SK-N-SH (cell line): Measurements from ENCODE around the gene CATSPERZ. TPM values are rescaled to one million over a fixed set of nuclear protein-coding genes. Genes with fewer than 3 reads are reported as not detected.
"Not testable (repeated sequence)": the region's sequence is repeated elsewhere in the genome, so short reads cannot be mapped to it uniquely, and the experiment has no call there.

Experiments used
- CTCF ChIA-PET: fragments of 300-600, 350-600 bp; formaldehyde crosslinking; extraction: SDS; loops from one replicate; lab custom pipeline; 2021; lab: Yijun Ruan, JAX
- POLR2A ChIA-PET: fragments of 350-600 bp; sonication (Branson Sonifier 250); formaldehyde crosslinking; extraction: SDS; loops from one replicate; lab custom pipeline; 2020; ENCODE audit warnings: antibody characterized with exemption, inconsistent platforms; lab: Yijun Ruan, JAX
- DNase-seq: peaks from one replicate; pipeline ENCODE4 v3.0.0; 2012
- H2AFZ ChIP-seq: fragments of 200-600 bp; sonication (generic); 2 replicates; pipeline ENCODE4 v1.8.1; 2016; ENCODE audit warnings: antibody characterized with exemption, mild to moderate bottlenecking, low read depth
- H3F3A ChIP-seq: fragments of 200-600 bp; sonication (generic); replicated peaks from 2 replicates; pipeline ENCODE3; 2016; ENCODE audit warnings: antibody characterized with exemption, mild to moderate bottlenecking; ENCODE audit not compliant: insufficient read depth
- H3K27ac ChIP-seq, 2 experiments: fragments of 200-500 bp in 1 of 2; fragments of 200-600 bp in 1 of 2; sonication (Bioruptor generic) in 1 of 2; sonication (generic), shearing (Covaris generic) in 1 of 2; 2 replicates each; pipeline versions ENCODE4 v1.5.1 to v1.6.1; 2014 to 2016; ENCODE audit warnings: low read depth in 2 of 2, inconsistent platforms in 1 of 2, low read length in 1 of 2, mild to moderate bottlenecking in 1 of 2, mixed read lengths in 1 of 2
- H3K27me3 ChIP-seq: fragments of 200-600 bp; sonication (generic), shearing (Covaris generic); 2 replicates; pipeline ENCODE4 v1.6.1; 2016; ENCODE audit warnings: mixed run types; ENCODE audit not compliant: insufficient read depth
- H3K36me3 ChIP-seq, 2 experiments: fragments of 200-500 bp in 1 of 2; fragments of 200-600 bp in 1 of 2; sonication (Bioruptor generic) in 1 of 2; sonication (generic) in 1 of 2; replicated peaks in 1 of 2; 2 replicates each; pipeline versions ENCODE3 to v1.5.1; 2014 to 2016; ENCODE audit warnings: low read length in 1 of 2, mild to moderate bottlenecking in 1 of 2; ENCODE audit not compliant: insufficient read depth in 2 of 2, control insufficient read depth in 1 of 2
- H3K4me1 ChIP-seq, 2 experiments: fragments of 200-500 bp in 1 of 2; fragments of 200-600 bp in 1 of 2; sonication (Bioruptor generic) in 1 of 2; sonication (generic), shearing (Covaris generic) in 1 of 2; 2 replicates each; pipeline versions ENCODE4 v1.5.1 to v1.6.1; 2014 to 2016; ENCODE audit warnings: low read depth in 1 of 2, low read length in 1 of 2, mixed run types in 1 of 2; ENCODE audit not compliant: insufficient read depth in 2 of 2, control insufficient read depth in 1 of 2
- H3K4me2 ChIP-seq: fragments of 200-600 bp; sonication (generic), shearing (Covaris generic); 2 replicates; pipeline ENCODE4 v1.6.1; 2017; ENCODE audit warnings: mixed run types
- H3K4me3 ChIP-seq, 2 experiments: fragments of 200-500 bp in 1 of 2; fragments of 200-600 bp in 1 of 2; sonication (Bioruptor generic) in 1 of 2; sonication (generic), shearing (Covaris generic) in 1 of 2; 2 replicates each; pipeline versions ENCODE4 v1.5.1 to v1.8.1; 2014 to 2016; ENCODE audit warnings: low read depth in 2 of 2, inconsistent platforms in 1 of 2, low read length in 1 of 2, mild to moderate bottlenecking in 1 of 2, mixed read lengths in 1 of 2, moderate library complexity in 1 of 2
- H3K79me2 ChIP-seq: fragments of 200-600 bp; sonication (generic); 2 replicates; pipeline ENCODE4 v1.8.1; 2017; ENCODE audit warnings: mild to moderate bottlenecking; ENCODE audit not compliant: insufficient read depth
- H3K9ac ChIP-seq: fragments of 200-600 bp; sonication (generic); 2 replicates; pipeline ENCODE4 v1.6.1; 2017; ENCODE audit warnings: mixed run types
- H3K9me2 ChIP-seq: fragments of 200-600 bp; sonication (generic); 2 replicates; pipeline ENCODE4 v1.6.1; 2017; ENCODE audit warnings: mixed run types
- H3K9me3 ChIP-seq: fragments of 200-600 bp; sonication (generic); 2 replicates; pipeline ENCODE4 v1.6.1; 2017; ENCODE audit warnings: mixed run types, mild to moderate bottlenecking, moderate library complexity
- H4K20me1 ChIP-seq: fragments of 200-600 bp; sonication (generic); 2 replicates; pipeline ENCODE4 v1.6.1; 2017; ENCODE audit warnings: mild to moderate bottlenecking, mixed run types; ENCODE audit not compliant: insufficient read depth
- CHD2 ChIP-seq: fragments of 150-350 bp; IDR thresholded peaks from 2 replicates; pipeline ENCODE4 v1.6.1; 2018; ENCODE audit warnings: low read length; ENCODE audit not compliant: partially characterized antibody
- CTCF ChIP-seq: fragments of 200-600 bp; sonication (generic); IDR thresholded peaks from 2 replicates; pipeline ENCODE4 v1.6.1; 2017; ENCODE audit warnings: antibody characterized with exemption, mild to moderate bottlenecking, moderate library complexity
- ELF1 ChIP-seq: IDR thresholded peaks from 2 replicates; pipeline ENCODE4 v1.4.0; 2012
- FOXJ3 ChIP-seq: sonication (generic); formaldehyde crosslinking; IDR thresholded peaks from 2 replicates; pipeline ENCODE4 v1.5.1; 2020; ENCODE audit warnings: mild to moderate bottlenecking, missing genetic modification reagents
- GABPA ChIP-seq: IDR thresholded peaks from 2 replicates; pipeline ENCODE4 v1.4.0; 2012; ENCODE audit warnings: low read depth, mild to moderate bottlenecking
- PBX3 ChIP-seq: IDR thresholded peaks from 2 replicates; pipeline ENCODE4; 2012
- RAD21 ChIP-seq: IDR thresholded peaks from 2 replicates; pipeline ENCODE4 v1.6.1; 2012; ENCODE audit warnings: mild to moderate bottlenecking, low read length
- REST ChIP-seq: IDR thresholded peaks from 2 replicates; pipeline ENCODE4 v1.6.1; 2012; ENCODE audit warnings: mild to moderate bottlenecking, low read depth, low read length, moderate library complexity
- RXRA ChIP-seq: IDR thresholded peaks from 2 replicates; pipeline ENCODE4 v1.4.0; 2012; ENCODE audit warnings: low read depth, mild to moderate bottlenecking, borderline replicate concordance
- TAF1 ChIP-seq: IDR thresholded peaks from 2 replicates; pipeline ENCODE4 v1.6.1; 2012; ENCODE audit warnings: low read depth, mild to moderate bottlenecking, low read length, moderate library complexity, borderline replicate concordance
- USF1 ChIP-seq: IDR thresholded peaks from 2 replicates; pipeline ENCODE4 v1.4.0; 2012; ENCODE audit warnings: low read depth, borderline replicate concordance
- WGBS: methylation state at CpG from one replicate; pipeline ENCODE4 v1.1.6; 2017; ENCODE audit warnings: low lambda C conversion rate; 5-methylcytosine and 5-hydroxymethylcytosine counted together
- polyA plus RNA-seq, 3 experiments: library from polyadenylated mRNA; depleted of rRNA; stranded (reverse); fragments of >200 nt; gene quantifications; 2 replicates each; pipeline ENCODE4 v1.2.3, GENCODE V29; 2012

CATSPERZ gene
- polyA plus RNA-seq, 1 of the 3 experiments (the other 2 are of a cell fraction): 0.54 TPM

- no peak for TF ChIP-seq PBX3
- TF ChIP-seq, all 33 proteins: peak for 0
These were observed 6.4 kb downstream of the CATSPERZ start (continued) for GRCh38 chr11:64306563-64306875.

GRCh38 chr11:64306876-64307622 lies 6.9 kb downstream of the CATSPERZ start:
- H3K9ac ChIP-seq: peak overlapping the region; percentile 65; the same call in 1 of the 2 replicates
- H3K9me2 ChIP-seq: no peaks in the 10 kb centered on the region
- no peak for TF ChIP-seq RAD21
- no peak for TF ChIP-seq CTCF
- TF ChIP-seq CHD2: no peak
- no peak for TF ChIP-seq TAF1
- no peak for TF ChIP-seq GABPA
- TF ChIP-seq REST: no peak
- no peak for TF ChIP-seq ELF1
- no peak for TF ChIP-seq FOXJ3 (CRISPR knock-in tag)
- no peak for TF ChIP-seq USF1
- no peak for TF ChIP-seq RXRA
- no peak for DNase-seq
- peaks cover 0 to 2% of the 10 kb centered on the region in 2 experiments for H3K36me3 ChIP-seq
- peaks cover 5 to 18% of the 10 kb centered on the region in 2 experiments; a peak in 2 of 4 replicates for H3K4me1 ChIP-seq
- no peak overlapping the region for H2AFZ ChIP-seq
- peaks cover 34% of the 10 kb centered on the region; the same call in 1 of the 2 replicates for H3K79me2 ChIP-seq
- POLR2A ChIA-PET: interaction anchor here (1.6 kb wide), 1 partner anchor 11 kb away, joined by 9 read pairs; the partner anchor contains the start of gene PRDX5
- H3K27me3 ChIP-seq: no peaks in the 10 kb centered on the region
- peak overlapping the region; percentile 65 to 78 for H3K4me3 ChIP-seq
- peak overlapping the region; percentile 99 for H3K4me2 ChIP-seq
- CTCF ChIA-PET: interaction anchor here (1.0 to 6.7 kb wide), 3 partner anchors 10 to 24 kb away, joined by 3 to 196 read pairs (median 27); partner anchors contain the start of genes BAD, GPR137, KCNK4 and PRDX5
- no peaks in the 10 kb centered on the region for H3K9me3 ChIP-seq
- H4K20me1 ChIP-seq: no peaks in the 10 kb centered on the region
- no peak overlapping the region; a peak in 1 of 4 replicates for H3K27ac ChIP-seq
- 70% methylated on average over 9 of the region's 15 CpGs for WGBS
- peaks cover 12% of the 10 kb centered on the region for H3F3A ChIP-seq

- Histone ChIP-seq H3K79me2 (peaks cover 34% of the 10 kb centered on the region; the same call in 1 of the 2 replicates), H3K4me1 (peaks cover 5 to 18% of the 10 kb centered on the region in 2 experiments; a peak in 2 of 4 replicates), H3F3A (peaks cover 12% of the 10 kb centered on the region)
- H4K20me1 ChIP-seq, H3K36me3 ChIP-seq, H3K9me3 ChIP-seq, H3K9ac ChIP-seq, H3K4me2 ChIP-seq, H3K9me2 ChIP-seq, DNase-seq, H3K27ac ChIP-seq, H2AFZ ChIP-seq, H3K27me3 ChIP-seq, CTCF ChIA-PET, H3K4me3 ChIP-seq: not testable (repeated sequence)
- POLR2A ChIA-PET: interaction anchor here (1.6 kb wide), 1 partner anchor 10 kb away, joined by 9 read pairs; the partner anchor contains the start of gene PRDX5
- WGBS: 97% methylated on average over 5 of the region's 5 CpGs
These were observed 7.6 kb downstream of the CATSPERZ start for GRCh38 chr11:64307795-64308194.
